ENCODE measurements around the gene ACTL8. TPM values are rescaled to one million over a fixed set of nuclear protein-coding genes. Genes with fewer than 3 reads are reported as not detected.

ACTL8 gene
- total and polyA plus RNA-seq, 2 donors (not counting 1 experiment from before 2014, with no cell fraction given), result 0.15 TPM; not detected in 1

GRCh38 chr1:17792421-17792820 is 37.3 kb downstream of the ACTL8 start:
- TF ChIP-seq CTCF (conservative IDR thresholded peaks at IDR 0.05 in 1 of 2, IDR thresholded peaks at IDR 0.05 in 1 of 2; ENCODE audit: low read depth in 1 of 2, low read length in 2 of 2) (no peak), EZH2 (IDR thresholded peaks at IDR 0.05; ENCODE audit: low read length, missing control alignments) (no peak)

DNA sequence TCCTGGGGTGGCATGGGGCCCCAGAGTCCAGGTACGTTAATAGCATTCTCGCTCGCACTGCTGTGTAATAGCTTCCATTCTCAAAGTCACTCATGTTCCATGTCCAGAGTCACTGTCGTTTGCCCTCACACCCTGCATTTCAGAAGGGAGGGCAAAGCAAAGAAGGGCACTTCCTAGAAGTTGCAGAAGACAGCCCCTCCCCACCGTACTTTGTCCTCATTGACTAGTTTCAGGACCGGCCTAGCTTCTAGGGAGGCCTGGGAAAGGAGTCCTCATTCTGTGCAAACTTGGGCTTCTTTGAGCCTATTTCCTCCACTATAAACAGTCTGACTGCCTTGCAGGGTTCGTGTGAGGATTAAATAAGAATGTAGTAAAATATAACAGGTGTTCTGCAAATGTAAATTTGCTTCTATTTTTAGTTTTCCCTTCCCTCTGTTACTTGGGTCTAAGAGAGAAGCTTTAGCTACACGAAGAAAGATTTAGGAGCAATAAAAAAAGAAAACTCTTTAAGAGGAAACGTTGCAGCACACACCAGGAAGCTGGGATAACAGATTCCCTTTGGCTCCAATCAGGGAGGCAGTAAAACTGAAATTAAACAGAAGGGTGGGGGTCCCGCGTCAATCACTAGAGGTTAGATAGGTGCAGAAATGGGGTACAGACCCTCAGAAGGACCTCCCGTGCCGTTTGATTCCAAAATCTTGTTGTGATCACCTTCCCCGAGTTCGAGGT is 40.1 kb downstream of the ACTL8 start:
- Histone ChIP-seq H3K27me3 (ENCODE audit: control insufficient read depth, insufficient read depth, low read length) (peaks cover 2% of the 10 kb centered on the region), H3K79me2 (ENCODE audit: control insufficient read depth, insufficient read depth, low read length) (no peaks in the 10 kb centered on the region), H3K4me3 (replicated peaks in 1 of 4; ENCODE audit: control extremely low read depth in 1 of 4, insufficient read depth in 1 of 4, low read depth in 3 of 4, low read length in 4 of 4) (no peak overlapping the region), H3K27ac (ENCODE audit: insufficient read depth, low read length) (no peak overlapping the region), H2AFZ (ENCODE audit: low read length) (no peak overlapping the region), H3K9ac (ENCODE audit: insufficient read depth, low read length) (no peak overlapping the region), H4K20me1 (ENCODE audit: control insufficient read depth, extremely low read depth, insufficient read depth, low read length) (no peaks in the 10 kb centered on the region), H3K4me1 (ENCODE audit: control insufficient read depth, extremely low read depth, insufficient read depth, low read length) (no peaks in the 10 kb centered on the region), H3K4me2 (ENCODE audit: extremely low read depth, insufficient read depth, low read length) (no peak overlapping the region), H3K36me3 (ENCODE audit: control insufficient read depth, insufficient read depth, low read length) (no peaks in the 10 kb centered on the region), H3K9me3 (ENCODE audit: control insufficient read depth, insufficient read depth, low read depth, low read length) (no peaks in the 10 kb centered on the region)
- no peak for DNase-seq (ENCODE audit: low read depth in 2 of 2)
- TF ChIP-seq CTCF (conservative IDR thresholded peaks at IDR 0.05 in 1 of 2, IDR thresholded peaks at IDR 0.05 in 1 of 2; ENCODE audit: low read depth in 1 of 2, low read length in 2 of 2) (no peak), EZH2 (IDR thresholded peaks at IDR 0.05; ENCODE audit: low read length, missing control alignments) (no peak)

More at GRCh38 chr1:17792421-17792820, 37.3 kb downstream of the ACTL8 start:
- no peak overlapping the region for H3K27ac ChIP-seq (ENCODE audit: insufficient read depth, low read length)
- no peak overlapping the region for H3K4me3 ChIP-seq (replicated peaks in 1 of 4; ENCODE audit: control extremely low read depth in 1 of 4, insufficient read depth in 1 of 4, low read depth in 3 of 4, low read length in 4 of 4)
- H3K9ac ChIP-seq (ENCODE audit: insufficient read depth, low read length), result no peak overlapping the region
- no peak overlapping the region for H2AFZ ChIP-seq (ENCODE audit: low read length)
- no peaks in the 10 kb centered on the region for H3K9me3 ChIP-seq (ENCODE audit: control insufficient read depth, insufficient read depth, low read depth, low read length)
- H3K4me1 ChIP-seq (ENCODE audit: control insufficient read depth, extremely low read depth, insufficient read depth, low read length), result no peaks in the 10 kb centered on the region
- no peak overlapping the region for H3K4me2 ChIP-seq (ENCODE audit: extremely low read depth, insufficient read depth, low read length)
- H3K27me3 ChIP-seq (ENCODE audit: control insufficient read depth, insufficient read depth, low read length), result peaks cover 2% of the 10 kb centered on the region
- no peaks in the 10 kb centered on the region for H3K79me2 ChIP-seq (ENCODE audit: control insufficient read depth, insufficient read depth, low read length)
- H4K20me1 ChIP-seq (ENCODE audit: control insufficient read depth, extremely low read depth, insufficient read depth, low read length), result no peaks in the 10 kb centered on the region
- no peak for DNase-seq (ENCODE audit: low read depth in 2 of 2)
- H3K36me3 ChIP-seq (ENCODE audit: control insufficient read depth, insufficient read depth, low read length), result no peaks in the 10 kb centered on the region

DNA sequence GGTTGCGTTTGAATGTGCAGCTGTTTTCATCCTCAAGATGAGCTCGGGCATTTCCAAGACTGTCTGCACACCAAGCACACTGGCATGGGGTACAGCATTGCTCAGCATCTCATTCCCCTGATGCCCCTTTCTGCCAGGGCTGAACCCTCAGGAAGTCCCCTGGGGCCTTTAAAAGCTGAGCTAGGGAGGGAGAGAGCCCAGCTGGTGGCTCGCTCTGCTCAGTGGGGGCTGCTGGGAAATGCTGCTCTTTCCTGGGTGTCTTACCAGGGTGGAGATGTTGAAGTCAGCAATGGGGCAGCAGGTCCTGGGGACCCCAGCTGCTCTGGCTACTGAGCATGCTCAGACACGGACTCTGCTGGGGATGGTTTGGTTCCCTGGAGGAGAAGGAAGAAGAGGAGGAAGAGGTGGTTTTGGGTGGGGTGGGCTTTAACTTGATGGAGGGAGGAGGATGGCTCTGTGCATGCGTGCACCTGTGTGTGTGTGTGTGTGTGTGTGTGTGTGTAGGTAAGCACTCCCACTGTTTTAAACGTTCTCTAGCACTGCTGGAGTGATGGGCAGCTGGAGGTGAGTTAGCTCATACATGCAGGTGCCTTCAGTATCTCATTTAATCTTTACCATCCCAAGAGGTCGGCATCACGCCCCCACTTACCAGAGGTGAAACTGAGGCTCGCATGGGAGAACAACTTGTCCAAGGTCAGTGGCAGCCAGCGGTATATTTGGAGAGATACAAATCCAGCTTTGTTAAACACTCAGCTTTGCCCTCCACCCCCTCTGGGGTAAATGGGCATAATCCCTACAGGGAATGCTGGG is 40.9 kb downstream of the ACTL8 start:
- no peaks in the 10 kb centered on the region for H3K4me1 ChIP-seq (ENCODE audit: control insufficient read depth, extremely low read depth, insufficient read depth, low read length)
- TF ChIP-seq EZH2 (IDR thresholded peaks at IDR 0.05; ENCODE audit: low read length, missing control alignments) (no peak), CTCF (conservative IDR thresholded peaks at IDR 0.05 in 1 of 2, IDR thresholded peaks at IDR 0.05 in 1 of 2; ENCODE audit: low read depth in 1 of 2, low read length in 2 of 2) (no peak)
- no peaks in the 10 kb centered on the region for H3K36me3 ChIP-seq (ENCODE audit: control insufficient read depth, insufficient read depth, low read length)
- H3K4me3 ChIP-seq (replicated peaks in 1 of 4; ENCODE audit: control extremely low read depth in 1 of 4, insufficient read depth in 1 of 4, low read depth in 3 of 4, low read length in 4 of 4), result no peak overlapping the region
- H4K20me1 ChIP-seq (ENCODE audit: control insufficient read depth, extremely low read depth, insufficient read depth, low read length), result no peaks in the 10 kb centered on the region
- no peak overlapping the region for H3K9ac ChIP-seq (ENCODE audit: insufficient read depth, low read length)
- no peaks in the 10 kb centered on the region for H3K79me2 ChIP-seq (ENCODE audit: control insufficient read depth, insufficient read depth, low read length)
- DNase-seq (ENCODE audit: low read depth in 2 of 2), result no peak
- no peak overlapping the region for H2AFZ ChIP-seq (ENCODE audit: low read length)
- no peak overlapping the region for H3K4me2 ChIP-seq (ENCODE audit: extremely low read depth, insufficient read depth, low read length)
- no peak overlapping the region for H3K27ac ChIP-seq (ENCODE audit: insufficient read depth, low read length)
- H3K9me3 ChIP-seq (ENCODE audit: control insufficient read depth, insufficient read depth, low read depth, low read length), result no peaks in the 10 kb centered on the region
- peaks cover 2% of the 10 kb centered on the region for H3K27me3 ChIP-seq (ENCODE audit: control insufficient read depth, insufficient read depth, low read length)
